Panc1 (cell line): ENCODE results near the gene IKBKG. TPM values are rescaled to one million over a fixed set of nuclear protein-coding genes. Genes with fewer than 3 reads are reported as not detected.

Source experiments
- ATAC-seq: fragments of 200-7000 bp; cut with Tn5 transposase; 2 replicates; pipeline ENCODE4 v1.9.1; 2020; ENCODE audit warnings: mild to moderate bottlenecking, moderate library complexity
- BruUV-seq: library from RNA; stranded (reverse); fragments of 400-500 nt; replicated peaks from 2 replicates; lab custom pipeline; 2021; lab: Mats Ljungman, UMichigan
- CTCF ChIA-PET: fragments of 300-600 bp; sonication (Branson Sonifier 250); formaldehyde crosslinking; loops from one replicate; lab custom pipeline; 2022; ENCODE audit warnings: antibody characterized with exemption; lab: Charles Lee
- POLR2A ChIA-PET: fragments of 300-600 bp; sonication (Branson Sonifier 250); formaldehyde crosslinking; loops from one replicate; lab custom pipeline; 2022; ENCODE audit warnings: antibody characterized with exemption; lab: Charles Lee
- DNase-seq: peaks from one replicate; pipeline ENCODE4 v3.0.0-alpha.2; 2010; ENCODE audit warnings: low read depth, low spot score
- H3K27ac ChIP-seq: 2 replicates; pipeline ENCODE4 v1.5.1; 2011; ENCODE audit warnings: mild to moderate bottlenecking, low read length, inconsistent platforms
- H3K27me3 ChIP-seq: fragments of 200-500 bp; sonication (Bioruptor generic); 2 replicates; pipeline ENCODE4 v1.6.0; 2014; ENCODE audit warnings: low read length, inconsistent platforms; ENCODE audit not compliant: control insufficient read depth, insufficient read depth
- H3K36me3 ChIP-seq: fragments of 200-500 bp; sonication (Bioruptor generic); 2 replicates; pipeline ENCODE4 v1.5.1; 2014; ENCODE audit warnings: inconsistent platforms, mild to moderate bottlenecking, low read length, moderate library complexity; ENCODE audit not compliant: control insufficient read depth, insufficient read depth
- H3K4me1 ChIP-seq: 2 replicates; pipeline ENCODE4 v1.5.1; 2011; ENCODE audit warnings: inconsistent platforms, mild to moderate bottlenecking, low read length, moderate library complexity; ENCODE audit not compliant: control insufficient read depth, insufficient read depth
- H3K4me3 ChIP-seq, 2 experiments: 2 replicates each; pipeline ENCODE4 v1.5.1; 2011 to 2012; ENCODE audit warnings: low read depth in 2 of 2, low read length in 2 of 2, mild to moderate bottlenecking in 2 of 2, inconsistent platforms in 1 of 2, moderate library complexity in 1 of 2
- H3K9me3 ChIP-seq: fragments of 200-500 bp; sonication (Bioruptor generic); 2 replicates; pipeline ENCODE4 v1.5.1; 2014; ENCODE audit warnings: low read depth, mild to moderate bottlenecking, inconsistent platforms, low read length, moderate library complexity; ENCODE audit not compliant: control insufficient read depth, insufficient read depth
- POLR2AphosphoS5 ChIP-seq: IDR thresholded peaks from 2 replicates; pipeline ENCODE4 v1.6.1; 2012; ENCODE audit warnings: mild to moderate bottlenecking, low read depth, low read length, moderate library complexity
- REST ChIP-seq, 2 experiments: IDR thresholded peaks; 2 replicates each; pipeline ENCODE4 v1.6.1; 2011 to 2012; ENCODE audit warnings: low read depth in 2 of 2, control low read depth in 1 of 2, low read length in 1 of 2, mild to moderate bottlenecking in 1 of 2, moderate library complexity in 1 of 2; ENCODE audit not compliant: insufficient read depth in 1 of 2
- SIN3A ChIP-seq: IDR thresholded peaks from 2 replicates; pipeline ENCODE4 v1.6.1; 2012; ENCODE audit warnings: low read depth, mild to moderate bottlenecking, low read length, moderate library complexity, borderline replicate concordance; ENCODE audit not compliant: insufficient read depth
- TCF7L2 ChIP-seq: IDR thresholded peaks from 2 replicates; pipeline ENCODE4 v1.6.1; 2011; ENCODE audit warnings: mild to moderate bottlenecking, low read depth, low read length, inconsistent platforms
- in situ Hi-C: cut with HindIII; loops from 2 replicates; pipeline ENCODE4 v1.10.0; 2016; ENCODE audit warnings: low sequenced_read_pairs, low pct_unique_long_range_greater_than_20kb
- intact Hi-C: fragments of 100-400 bp; cut with micrococcal nuclease; formaldehyde crosslinking; loops from one replicate; pipeline ENCODE4 v1.10.0; 2022; ENCODE audit not compliant: unreplicated experiment
- total RNA-seq: library from RNA; stranded (reverse); gene quantifications from one replicate; pipeline ENCODE4 v1.2.1, GENCODE V29; 2021; ENCODE audit not compliant: unreplicated experiment
- TF ChIP-seq, protein P1 (sequence below): fragments of 450-650 bp; IDR thresholded peaks from 2 replicates; pipeline ENCODE4 v1.5.1; 2017; ENCODE audit warnings: mild to moderate bottlenecking

IKBKG gene
- total RNA-seq, 1 experiment from 2014 or later: 76.3 TPM

DNA sequence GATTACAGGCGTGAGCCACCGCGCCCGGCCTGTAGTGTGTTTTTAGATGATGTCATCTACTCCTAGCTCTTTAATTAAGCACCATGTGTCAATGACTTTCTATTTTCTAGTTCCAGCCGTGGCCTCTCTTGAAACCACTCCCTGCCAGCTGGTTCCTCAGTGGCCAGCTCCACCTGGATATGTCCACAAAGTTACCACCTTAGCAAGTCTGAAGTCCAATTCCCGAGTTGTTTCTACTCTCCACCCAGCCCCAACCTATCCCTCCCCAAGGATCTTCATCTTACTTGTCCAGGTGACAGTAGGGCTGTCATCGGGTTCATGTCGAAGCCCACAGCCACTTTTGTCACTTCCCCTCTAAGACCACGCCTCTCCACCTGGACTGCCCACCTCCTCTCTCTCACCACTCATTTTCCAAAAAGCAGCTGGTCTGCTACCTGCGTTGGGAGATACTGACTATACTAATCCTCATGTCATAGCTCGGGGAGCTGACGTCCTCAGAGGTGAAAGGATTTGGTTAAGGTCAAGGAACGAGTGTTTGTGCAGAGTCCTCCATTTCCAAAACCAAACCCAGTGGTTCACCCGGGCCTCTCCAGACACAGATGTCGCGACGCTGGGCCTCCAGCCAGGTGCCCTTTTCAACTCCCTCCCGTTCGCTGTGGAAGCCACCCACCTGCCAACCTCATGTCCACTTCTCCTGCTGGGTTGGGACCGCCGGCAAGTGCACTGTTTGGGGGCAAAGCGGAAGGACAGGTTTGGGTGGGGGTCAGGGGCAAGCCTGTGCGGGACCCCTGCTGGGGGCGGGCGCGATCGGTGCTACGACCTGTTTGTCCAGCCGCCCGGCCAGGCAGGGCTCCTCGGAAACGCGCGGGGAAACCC is 32.1 kb upstream of the IKBKG start:
- Histone ChIP-seq H3K9me3 (no peaks in the 10 kb centered on the region), H3K27me3 (no peaks in the 10 kb centered on the region), H3K4me1 (peaks cover 12% of the 10 kb centered on the region), H3K36me3 (no peaks in the 10 kb centered on the region), H3K27ac (peak overlapping the region; percentile 89), H3K4me3 (peak overlapping the region; percentile 72 to 86)
- in situ Hi-C loops: no loop called here
- ATAC-seq (peak; percentile 7), DNase-seq (no peak)
- ChIA-PET CTCF (no interaction called here), POLR2A (interaction anchor here (0.7 kb wide), 1 partner anchor 84 kb away, joined by 3 read pairs; no protein-coding TSS in a partner anchor)
- TF ChIP-seq POLR2AphosphoS5: no peak
- no peak for TF ChIP-seq TCF7L2
- TF ChIP-seq, protein P1, sequence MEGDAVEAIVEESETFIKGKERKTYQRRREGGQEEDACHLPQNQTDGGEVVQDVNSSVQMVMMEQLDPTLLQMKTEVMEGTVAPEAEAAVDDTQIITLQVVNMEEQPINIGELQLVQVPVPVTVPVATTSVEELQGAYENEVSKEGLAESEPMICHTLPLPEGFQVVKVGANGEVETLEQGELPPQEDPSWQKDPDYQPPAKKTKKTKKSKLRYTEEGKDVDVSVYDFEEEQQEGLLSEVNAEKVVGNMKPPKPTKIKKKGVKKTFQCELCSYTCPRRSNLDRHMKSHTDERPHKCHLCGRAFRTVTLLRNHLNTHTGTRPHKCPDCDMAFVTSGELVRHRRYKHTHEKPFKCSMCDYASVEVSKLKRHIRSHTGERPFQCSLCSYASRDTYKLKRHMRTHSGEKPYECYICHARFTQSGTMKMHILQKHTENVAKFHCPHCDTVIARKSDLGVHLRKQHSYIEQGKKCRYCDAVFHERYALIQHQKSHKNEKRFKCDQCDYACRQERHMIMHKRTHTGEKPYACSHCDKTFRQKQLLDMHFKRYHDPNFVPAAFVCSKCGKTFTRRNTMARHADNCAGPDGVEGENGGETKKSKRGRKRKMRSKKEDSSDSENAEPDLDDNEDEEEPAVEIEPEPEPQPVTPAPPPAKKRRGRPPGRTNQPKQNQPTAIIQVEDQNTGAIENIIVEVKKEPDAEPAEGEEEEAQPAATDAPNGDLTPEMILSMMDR: no peak
- TF ChIP-seq SIN3A: no peak
- no peak for TF ChIP-seq REST (IDR thresholded peaks at IDR 0.05; ENCODE audit: insufficient read depth in 1 of 2, low read depth in 2 of 2, low read length in 1 of 2)
- intact Hi-C loops: no loop called here
- BruUV-seq: no TSS peak

DNA sequence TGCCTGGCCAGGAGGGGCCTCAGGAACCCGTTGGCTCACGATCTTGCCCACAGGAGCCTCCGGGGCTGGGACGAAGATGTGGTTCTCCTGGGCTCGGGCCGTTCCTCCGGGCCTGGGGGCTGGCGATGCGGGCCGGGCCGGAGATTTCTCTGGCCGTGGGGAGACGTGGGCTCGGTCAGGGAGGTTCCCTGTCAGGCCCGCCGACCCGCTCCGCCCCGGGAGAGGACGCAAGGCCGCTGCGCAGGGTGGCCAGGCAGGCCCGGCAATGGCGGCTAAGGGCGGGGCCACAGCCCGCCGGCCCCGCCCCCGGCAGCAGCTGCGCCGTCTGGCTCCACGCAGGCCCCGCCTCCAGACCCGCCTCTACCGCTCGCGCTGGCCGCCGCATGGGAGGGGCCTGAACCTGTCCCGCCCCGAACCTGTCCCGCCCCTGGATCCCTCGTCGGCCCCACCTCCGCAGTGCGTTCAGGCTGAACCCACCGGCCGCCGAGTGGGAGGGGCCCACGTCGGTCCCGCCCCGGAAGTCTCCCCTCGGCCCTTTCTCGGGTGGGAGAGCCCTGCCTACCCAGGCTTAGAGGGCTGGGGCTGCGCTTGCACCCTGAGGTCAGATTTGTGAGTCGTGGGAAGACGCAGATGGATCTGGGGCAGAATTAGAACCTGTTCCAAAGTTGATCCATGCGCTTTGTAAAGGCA is 31.3 kb upstream of the IKBKG start, which contains the start of gene FAM3A:
Gene FAM3A, minus strand, starts transcription at position 267 of the 690 bp plus-strand sequence. CDS start 460 bp downstream, outside the sequence.
- ATAC-seq: peak; percentile 98
- intact Hi-C loops: no loop called here
- Histone ChIP-seq H3K36me3 (no peaks in the 10 kb centered on the region), H3K27ac (peak within 1 kb of the TSS; percentile 89), H3K4me1 (peaks cover 12% of the 10 kb centered on the region), H3K9me3 (no peaks in the 10 kb centered on the region), H3K27me3 (no peaks in the 10 kb centered on the region), H3K4me3 (peak within 1 kb of the TSS; percentile 72 to 86)
- in situ Hi-C loops: no loop called here
- peak; percentile 54 for DNase-seq
- no TSS peak for BruUV-seq
- TF ChIP-seq SIN3A (peak; percentile 71; the same call in 1 of the 2 replicates), POLR2AphosphoS5 (peak; percentile 91), TCF7L2 (no peak), REST (IDR thresholded peaks at IDR 0.05; ENCODE audit: insufficient read depth in 1 of 2, low read depth in 2 of 2, low read length in 1 of 2) (no peak)
- TF ChIP-seq, protein P1: no peak
- CTCF ChIA-PET: interaction anchor here (0.7 kb wide), 1 partner anchor 165 kb away, joined by 5 read pairs; no protein-coding TSS in a partner anchor
- POLR2A ChIA-PET: interaction anchor here (0.6 kb wide), 2 partner anchors 18 to 260 kb away, joined by 3 read pairs; no protein-coding TSS in a partner anchor
